Prostate gland (tissue), 2 donors: ENCODE measurements around the gene COL5A1. TPM values are rescaled to one million over a fixed set of nuclear protein-coding genes. Genes with fewer than 3 reads are reported as not detected.

Experiments used
- DNase-seq: peaks from one replicate; pipeline ENCODE4 v3.0.0-alpha.2; 2019; ENCODE audit warnings: low spot score
- H3K27ac ChIP-seq, 2 donors: fragments of 200-600 bp; sonication (generic); 2 replicates each; pipeline ENCODE4 v1.5.1; 2017 to 2019
- H3K27me3 ChIP-seq: fragments of 200-600 bp; sonication (generic); replicated peaks from 2 replicates; pipeline ENCODE4 v1.5.1; 2019; ENCODE audit not compliant: insufficient read depth
- H3K36me3 ChIP-seq, 2 donors: fragments of 200-600 bp; sonication (generic); 1 replicate in 1 of 2; 2 replicates in 1 of 2; pipeline versions ENCODE4 v1.5.1 to v1.8.1; 2017 to 2019
- H3K4me1 ChIP-seq: fragments of 200-600 bp; sonication (generic); replicated peaks from 2 replicates; pipeline ENCODE4 v1.5.1; 2019
- H3K4me3 ChIP-seq, 2 donors: fragments of 200-600 bp; sonication (generic); 2 replicates each; pipeline ENCODE4 v1.5.1; 2017 to 2019
- H3K9me3 ChIP-seq: fragments of 200-600 bp; sonication (generic); 2 replicates; pipeline ENCODE4 v1.5.1; 2017
- POLR2A ChIP-seq: fragments of 450-650 bp; IDR thresholded peaks from one replicate; pipeline ENCODE4 v1.6.1; 2016; ENCODE audit warnings: antibody characterized with exemption, mild to moderate bottlenecking
- POLR2AphosphoS5 ChIP-seq: sonication (generic); formaldehyde crosslinking; IDR thresholded peaks from one replicate; pipeline ENCODE4 v1.6.1; 2017; ENCODE audit warnings: antibody characterized with exemption
- WGBS: methylation state at CpG from one replicate; pipeline ENCODE4 v1.1.5; 2018; 5-methylcytosine and 5-hydroxymethylcytosine counted together
- intact Hi-C: fragments of 100-400 bp; cut with DNase I; formaldehyde crosslinking; loops from one replicate; pipeline ENCODE4 v1.14.2; 2022
- total RNA-seq, 2 donors: library from RNA; depleted of rRNA; stranded (reverse); fragments of >200 nt; gene quantifications; one replicate each; pipeline ENCODE4 v1.1.0, GENCODE V29; 2016
- TF ChIP-seq, protein P1 (sequence below), 4 experiments: fragments of 200-600 bp in 2 of 4; fragments of 450-650 bp in 2 of 4; sonication (generic) in 2 of 4; IDR thresholded peaks; 1 replicate in 3 of 4; 2 replicates in 1 of 4; pipeline ENCODE4 v1.5.1; 2016 to 2019; ENCODE audit warnings: antibody characterized with exemption in 4 of 4, mild to moderate bottlenecking in 2 of 4, moderate library complexity in 2 of 4

Gene COL5A1
- total RNA-seq, 2 donors from 2014 or later: 16.9 to 36.0 TPM

- DNase-seq: no peak
- H3K4me1 ChIP-seq: no peaks in the 10 kb centered on the region
- no peak overlapping the region for H3K4me3 ChIP-seq
Observed at GRCh38 chr9:134600371-134600770, 41.2 kb upstream of the COL5A1 start.

DNA sequence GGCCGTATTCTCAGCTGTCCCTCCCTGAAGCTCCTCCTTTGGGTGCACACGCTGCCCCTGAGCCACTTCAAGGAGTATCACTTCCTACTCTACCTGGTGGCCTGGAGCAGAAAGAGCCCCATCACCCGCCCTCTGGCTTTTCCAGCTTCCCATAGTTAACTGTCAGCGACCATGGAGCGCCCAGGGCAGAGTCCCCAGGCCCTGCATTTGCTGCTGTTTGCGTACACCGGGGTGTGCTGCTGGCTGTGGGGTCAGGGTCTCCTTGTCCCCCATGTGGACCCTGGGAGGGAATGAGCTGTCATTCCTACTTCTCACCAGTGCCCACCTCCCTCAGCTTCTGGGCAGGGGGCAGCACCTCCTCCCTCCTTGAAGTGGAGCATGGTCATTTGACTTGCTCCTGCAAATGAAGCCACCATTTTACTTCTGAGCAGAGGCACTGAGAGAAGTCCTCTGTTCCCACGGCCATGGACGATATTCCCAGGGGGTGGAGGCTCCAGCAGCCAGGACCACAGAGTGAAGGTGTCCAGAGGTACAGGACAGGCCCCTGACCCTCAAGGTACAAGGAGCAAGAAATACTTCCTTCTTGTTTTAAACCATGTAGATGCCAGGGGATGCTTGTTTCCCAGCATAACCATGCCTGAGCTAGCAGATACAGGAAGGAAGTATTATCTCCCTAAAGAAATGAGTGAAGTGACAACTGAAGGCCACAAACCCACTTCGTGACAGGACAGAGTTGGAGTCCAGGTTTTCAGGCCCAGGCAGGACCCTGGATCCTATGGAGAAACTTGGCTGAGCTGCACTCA, 40.6 kb upstream of the COL5A1 start:
- Histone ChIP-seq H3K9me3 (no peaks in the 10 kb centered on the region), H3K36me3 (no peaks in the 10 kb centered on the region), H3K27ac (no peak overlapping the region), H3K4me1 (no peaks in the 10 kb centered on the region), H3K27me3 (no peaks in the 10 kb centered on the region), H3K4me3 (no peak overlapping the region)
- TF ChIP-seq POLR2A (no peak), POLR2AphosphoS5 (no peak)
- TF ChIP-seq, protein P1, sequence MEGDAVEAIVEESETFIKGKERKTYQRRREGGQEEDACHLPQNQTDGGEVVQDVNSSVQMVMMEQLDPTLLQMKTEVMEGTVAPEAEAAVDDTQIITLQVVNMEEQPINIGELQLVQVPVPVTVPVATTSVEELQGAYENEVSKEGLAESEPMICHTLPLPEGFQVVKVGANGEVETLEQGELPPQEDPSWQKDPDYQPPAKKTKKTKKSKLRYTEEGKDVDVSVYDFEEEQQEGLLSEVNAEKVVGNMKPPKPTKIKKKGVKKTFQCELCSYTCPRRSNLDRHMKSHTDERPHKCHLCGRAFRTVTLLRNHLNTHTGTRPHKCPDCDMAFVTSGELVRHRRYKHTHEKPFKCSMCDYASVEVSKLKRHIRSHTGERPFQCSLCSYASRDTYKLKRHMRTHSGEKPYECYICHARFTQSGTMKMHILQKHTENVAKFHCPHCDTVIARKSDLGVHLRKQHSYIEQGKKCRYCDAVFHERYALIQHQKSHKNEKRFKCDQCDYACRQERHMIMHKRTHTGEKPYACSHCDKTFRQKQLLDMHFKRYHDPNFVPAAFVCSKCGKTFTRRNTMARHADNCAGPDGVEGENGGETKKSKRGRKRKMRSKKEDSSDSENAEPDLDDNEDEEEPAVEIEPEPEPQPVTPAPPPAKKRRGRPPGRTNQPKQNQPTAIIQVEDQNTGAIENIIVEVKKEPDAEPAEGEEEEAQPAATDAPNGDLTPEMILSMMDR (IDR thresholded peaks at IDR 0.05): no peak
- 98% methylated on average over 10 of the region's 10 CpGs for WGBS
- intact Hi-C loops: no loop called here
- no peak for DNase-seq

More at GRCh38 chr9:134600371-134600770, 41.2 kb upstream of the COL5A1 start:
- Histone ChIP-seq H3K27ac (no peak overlapping the region), H3K36me3 (no peaks in the 10 kb centered on the region), H3K9me3 (no peaks in the 10 kb centered on the region), H3K27me3 (no peaks in the 10 kb centered on the region)
- TF ChIP-seq POLR2A (no peak), POLR2AphosphoS5 (no peak)
- TF ChIP-seq, protein P1 (IDR thresholded peaks at IDR 0.05): no peak
- WGBS: 94% methylated on average over 6 of the region's 6 CpGs
- intact Hi-C loops: no loop called here

DNA sequence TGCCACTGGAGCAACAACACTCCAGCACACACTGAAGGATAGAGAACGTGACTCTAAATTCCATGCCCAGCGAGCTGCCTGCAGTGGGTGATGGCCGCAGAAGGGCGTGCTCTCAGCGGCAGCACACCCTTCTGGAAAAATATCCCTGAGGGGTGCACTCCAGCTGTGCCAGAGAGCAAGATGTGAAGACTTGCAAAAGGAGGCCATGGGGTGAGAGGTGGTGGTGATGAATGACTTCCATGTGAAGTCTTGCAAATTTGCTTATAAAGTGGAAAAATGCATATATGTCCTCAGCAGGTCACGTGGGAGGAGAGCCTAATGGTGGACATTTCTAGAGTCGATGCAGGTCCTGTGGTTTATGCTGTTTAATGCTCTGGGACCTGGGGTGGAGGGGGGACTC, 39.8 kb upstream of the COL5A1 start:
- Histone ChIP-seq H3K27ac (no peak overlapping the region), H3K9me3 (no peaks in the 10 kb centered on the region), H3K4me1 (no peaks in the 10 kb centered on the region), H3K27me3 (no peaks in the 10 kb centered on the region), H3K36me3 (no peaks in the 10 kb centered on the region), H3K4me3 (no peak overlapping the region)
- 96% methylated on average over 7 of the region's 7 CpGs for whole genome bisulfite sequencing
- DNase-seq: no peak
- TF ChIP-seq, protein P1 (IDR thresholded peaks at IDR 0.05): no peak
- TF ChIP-seq POLR2AphosphoS5 (no peak), POLR2A (no peak)
- intact Hi-C loops: no loop called here

- TF ChIP-seq POLR2A: no peak
- TF ChIP-seq POLR2AphosphoS5: no peak
- TF ChIP-seq, protein P1 (IDR thresholded peaks at IDR 0.05): no peak
- no peak for DNase-seq
- Histone ChIP-seq H3K4me3 (no peak overlapping the region), H3K27me3 (no peaks in the 10 kb centered on the region), H3K4me1 (no peaks in the 10 kb centered on the region), H3K27ac (no peak overlapping the region), H3K9me3 (no peaks in the 10 kb centered on the region), H3K36me3 (no peaks in the 10 kb centered on the region)
- intact Hi-C loops: no loop called here
- 73% methylated on average over 31 of the region's 31 CpGs for WGBS
Observed at GRCh38 chr9:134602547-134603362, 38.8 kb upstream of the COL5A1 start.
